GM19351 (cell line): Measurements from ENCODE around the gene BBS1.

Source experiments
- ATAC-seq: cut with Tn5 transposase; IDR thresholded peaks from one replicate; pipeline ENCODE4 v1.9.1; 2021; ENCODE audit warnings: mild to moderate bottlenecking, moderate library complexity; ENCODE audit not compliant: unreplicated experiment

BBS1 gene

GRCh38 chr11:66548774-66549630, 38.6 kb downstream of the BBS1 start:
- no peak for ATAC-seq

GRCh38 chr11:66549696-66550095, 39.3 kb downstream of the BBS1 start:
- ATAC-seq, result no peak

DNA sequence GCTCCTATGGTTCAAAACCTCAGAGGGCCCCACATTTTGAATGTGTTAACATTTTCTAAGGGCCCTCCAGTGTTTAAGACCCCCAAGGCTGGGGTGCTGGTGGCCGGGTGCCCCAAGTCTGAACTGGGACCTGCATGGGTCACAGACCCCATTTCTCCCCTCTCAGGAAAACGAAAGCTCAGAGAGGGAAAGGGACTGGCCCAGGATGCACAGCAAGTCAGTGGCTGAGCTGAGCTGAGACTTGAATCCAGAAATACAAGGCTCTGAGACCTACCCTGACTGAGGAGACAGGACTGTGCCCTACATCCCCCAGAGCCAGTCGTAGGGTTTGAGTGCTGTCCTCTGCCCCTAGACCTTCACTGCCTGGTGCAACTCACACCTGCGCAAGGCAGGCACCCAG, 40.5 kb downstream of the BBS1 start:
- no peak for ATAC-seq

DNA sequence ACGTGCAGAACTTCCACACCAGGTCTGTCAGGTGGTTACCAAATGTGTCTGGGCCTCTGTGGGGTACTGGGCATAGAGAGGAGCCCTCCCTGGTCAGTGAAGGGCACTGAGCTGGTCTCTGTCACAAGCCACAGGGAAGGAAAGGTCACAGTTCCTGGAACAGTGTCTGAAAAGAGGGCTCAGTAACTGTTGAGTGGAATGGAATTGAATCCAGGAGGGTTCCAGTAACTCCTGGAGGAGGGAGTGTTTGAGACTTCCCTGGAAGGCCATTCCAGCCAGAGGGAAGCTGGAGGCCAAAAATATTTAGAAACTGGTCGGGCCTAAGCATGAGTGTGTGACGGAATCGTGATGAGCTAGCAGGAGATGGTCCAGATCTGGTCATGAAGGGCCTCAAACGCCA, 44.2 kb downstream of the BBS1 start:
- no peak for ATAC-seq

- ATAC-seq, result no peak
Observed at GRCh38 chr11:66555416-66555815, 45.0 kb downstream of the BBS1 start.

- no peak for ATAC-seq
Observed at GRCh38 chr11:66556086-66556485, 45.7 kb downstream of the BBS1 start.

DNA sequence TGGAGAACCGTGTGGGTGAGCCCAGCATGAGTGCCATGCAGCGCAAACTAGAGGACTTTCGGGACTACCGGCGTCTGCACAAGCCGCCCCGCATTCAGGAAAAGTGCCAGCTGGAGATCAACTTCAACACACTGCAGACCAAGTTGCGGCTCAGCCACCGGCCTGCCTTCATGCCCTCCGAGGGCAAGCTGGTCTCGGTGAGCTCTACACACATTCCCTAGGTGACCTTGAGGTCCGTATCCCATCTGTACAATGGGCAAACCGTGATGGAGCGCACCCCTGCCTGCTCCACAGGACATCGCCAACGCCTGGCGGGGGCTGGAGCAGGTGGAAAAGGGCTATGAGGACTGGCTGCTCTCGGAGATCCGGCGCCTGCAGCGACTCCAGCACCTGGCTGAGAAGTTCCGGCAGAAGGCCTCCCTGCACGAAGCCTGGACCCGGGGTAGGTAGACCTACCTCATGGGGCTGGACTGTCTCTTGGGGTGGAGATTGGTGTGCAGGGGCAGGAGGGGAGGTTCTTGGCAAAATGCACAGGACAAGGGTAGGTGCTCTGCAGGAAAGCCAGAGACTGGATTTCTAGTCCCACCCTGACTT, 47.4 kb downstream of the BBS1 start:
- ATAC-seq, result no peak

- no peak for ATAC-seq
Observed at GRCh38 chr11:66559142-66559865, 48.9 kb downstream of the BBS1 start.

DNA sequence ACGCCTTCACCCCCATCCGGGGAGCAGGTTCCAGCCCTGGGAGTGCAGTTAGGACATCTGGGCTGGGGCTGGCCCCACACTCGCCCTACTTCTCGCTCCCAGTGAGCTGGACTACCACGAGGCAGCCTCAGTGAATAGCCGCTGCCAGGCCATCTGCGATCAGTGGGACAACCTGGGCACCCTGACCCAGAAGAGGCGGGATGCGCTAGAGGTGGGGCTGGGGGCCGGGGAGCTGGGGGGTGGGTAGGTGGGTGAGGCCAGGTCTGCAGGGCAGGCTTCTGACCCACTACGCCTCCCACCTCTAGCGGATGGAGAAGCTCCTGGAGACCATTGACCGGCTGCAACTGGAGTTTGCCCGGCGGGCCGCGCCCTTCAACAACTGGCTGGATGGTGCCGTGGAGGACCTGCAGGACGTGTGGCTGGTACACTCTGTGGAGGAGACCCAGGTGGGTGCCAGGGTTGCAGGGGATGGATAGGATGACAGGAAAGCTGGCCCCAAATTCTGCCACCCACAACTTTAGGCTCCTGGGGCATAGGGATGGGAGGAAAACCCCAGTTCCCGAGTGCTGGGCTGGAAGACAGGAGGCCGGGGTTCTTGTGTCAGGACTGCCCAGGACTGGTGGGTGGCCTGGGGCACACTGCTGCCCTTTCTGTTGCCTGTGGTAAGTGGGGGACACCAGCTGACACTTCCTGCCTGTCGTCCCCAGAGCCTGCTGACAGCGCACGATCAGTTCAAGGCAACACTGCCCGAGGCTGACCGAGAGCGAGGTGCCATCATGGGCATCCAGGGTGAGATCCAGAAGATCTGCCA, 49.6 kb downstream of the BBS1 start:
- ATAC-seq, result no peak

GRCh38 chr11:66561178-66561974, 50.9 kb downstream of the BBS1 start:
- no peak for ATAC-seq

DNA sequence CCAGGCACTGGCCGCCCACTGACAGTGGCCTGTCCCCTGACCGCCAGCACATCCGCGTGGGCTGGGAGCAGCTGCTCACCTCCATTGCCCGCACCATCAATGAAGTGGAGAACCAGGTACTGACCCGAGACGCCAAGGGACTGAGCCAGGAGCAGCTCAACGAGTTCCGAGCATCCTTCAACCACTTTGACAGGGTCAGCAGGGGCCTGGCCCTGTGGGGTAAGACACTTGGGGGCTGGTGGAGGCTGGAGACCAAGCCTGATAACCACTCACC, 51.5 kb downstream of the BBS1 start:
- no peak for ATAC-seq

GRCh38 chr11:66562275-66562674, 51.8 kb downstream of the BBS1 start:
- no peak for ATAC-seq

GRCh38 chr11:66562907-66563583, 52.6 kb downstream of the BBS1 start:
- no peak for ATAC-seq

DNA sequence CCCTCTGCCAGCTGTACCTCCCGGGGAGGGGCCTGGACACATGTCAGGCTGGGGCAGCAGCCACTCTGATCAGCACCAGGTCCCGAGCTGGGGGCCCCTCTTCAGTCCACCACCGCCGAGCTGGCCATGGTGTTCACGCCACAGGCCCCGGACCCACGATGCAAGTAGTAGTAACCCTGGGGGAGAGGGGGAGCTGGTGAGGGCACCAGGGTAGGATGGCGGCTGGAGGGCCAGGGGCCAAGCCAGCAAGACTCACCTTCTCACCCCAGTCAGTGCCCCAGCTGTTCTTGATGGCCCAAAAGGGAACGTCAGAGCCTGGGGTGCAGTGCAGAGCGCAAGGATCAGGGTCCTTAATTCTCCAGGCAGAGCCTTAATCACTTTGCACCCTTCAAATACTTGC, 53.4 kb downstream of the BBS1 start:
- ATAC-seq, result no peak

GRCh38 chr11:66564538-66564937, 54.1 kb downstream of the BBS1 start:
- ATAC-seq, result no peak

DNA sequence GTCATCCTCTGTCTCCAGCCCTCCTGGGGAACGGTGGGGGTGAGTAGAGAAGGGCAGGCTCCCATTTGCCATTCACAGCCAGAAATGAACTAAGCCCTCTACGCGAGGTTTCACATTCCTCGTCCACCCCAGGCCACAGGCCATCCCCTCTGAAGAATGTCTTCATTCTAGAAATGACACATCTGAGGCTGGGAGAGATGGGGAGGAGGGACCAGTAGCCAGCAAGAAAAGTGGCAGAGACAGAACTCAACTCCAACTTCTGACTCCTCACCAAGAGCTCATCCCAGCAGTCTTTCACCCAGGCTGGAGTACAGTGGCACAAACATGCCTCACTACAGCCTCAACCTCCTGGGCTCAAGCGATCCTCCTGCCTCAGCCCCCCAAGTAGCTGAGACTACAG, 54.5 kb downstream of the BBS1 start:
- ATAC-seq, result no peak

GRCh38 chr11:66566221-66566620, 55.8 kb downstream of the BBS1 start:
- no peak for ATAC-seq

GRCh38 chr11:66567787-66568123, 57.3 kb downstream of the BBS1 start:
- ATAC-seq, result no peak

DNA sequence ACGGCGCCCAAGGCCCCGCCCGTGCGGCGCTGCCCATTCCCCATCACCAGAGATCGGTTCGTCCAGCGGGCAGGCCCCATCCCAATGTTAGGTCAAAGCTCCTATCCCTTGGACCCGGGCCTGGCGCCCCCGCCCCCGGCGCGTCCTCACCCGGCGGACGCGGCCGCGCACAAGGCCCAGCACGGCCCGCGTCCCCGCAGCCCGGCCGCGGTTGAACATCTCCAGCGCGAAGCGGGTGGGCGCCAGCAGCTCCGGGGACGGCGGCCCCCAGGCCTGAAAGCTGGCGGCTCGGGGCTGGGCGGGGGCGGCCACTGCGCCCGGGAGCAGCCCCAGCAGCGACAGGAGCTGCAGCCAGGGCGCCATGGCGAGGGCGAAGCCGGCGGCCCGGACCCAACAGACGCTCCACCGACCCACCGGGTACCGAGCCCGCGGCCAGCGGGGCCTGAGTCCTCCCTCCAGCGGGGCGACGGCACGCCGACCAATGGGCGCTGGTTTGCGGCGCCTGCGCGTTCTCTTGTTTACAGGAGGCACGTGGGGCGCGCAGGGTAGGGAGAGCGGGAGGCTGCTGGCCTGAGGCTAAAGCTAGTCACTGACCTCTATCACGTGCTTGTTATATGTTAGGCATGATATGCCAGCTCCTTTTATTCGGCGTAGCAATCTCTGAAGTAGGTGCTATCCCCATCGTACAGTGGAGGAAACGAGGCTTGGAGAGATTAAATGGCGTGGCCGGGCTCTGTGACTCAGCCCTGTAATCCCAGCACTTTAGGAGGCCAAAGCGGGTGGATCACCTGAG, 57.9 kb downstream of the BBS1 start, which contains the start of gene CTSF:
Gene CTSF, minus strand, starts transcription at position 483 of the 793 bp plus-strand sequence. Its CDS starts 120 bp downstream, at position 363.
- ATAC-seq, result no peak
